Adrenal gland (tissue), 5 donors: ENCODE data around the gene ASB2.

Experiments used
- CTCF ChIP-seq, 6 experiments: fragments of 450-650 bp in 4 of 6; fragments of 200-600 bp in 2 of 6; sonication (generic) in 1 of 6; IDR thresholded peaks; 1 replicate in 5 of 6; 2 replicates in 1 of 6; pipeline versions ENCODE4 v1.5.1 to v1.8.0; 2016 to 2021; ENCODE audit warnings: antibody characterized with exemption in 6 of 6, mild to moderate bottlenecking in 2 of 6, moderate library complexity in 1 of 6
- POLR2A ChIP-seq, 2 donors: fragments of 450-650 bp; IDR thresholded peaks; one replicate each; pipeline ENCODE4 v1.6.1; 2017; ENCODE audit warnings: antibody characterized with exemption in 2 of 2, mild to moderate bottlenecking in 2 of 2, moderate library complexity in 1 of 2
- donor health status: DM: no; HTN: no; CAD: no.

- TF ChIP-seq CTCF (IDR thresholded peaks at IDR 0.05), result peak; percentile 94 to 99 (median 96)
- TF ChIP-seq POLR2A (IDR thresholded peaks at IDR 0.05), result no peak
Measured at GRCh38 chr14:94001501-94002396, 25.4 kb upstream of the ASB2 start.
